ENCODE results near the gene SMAD3. TPM values are rescaled to one million over a fixed set of nuclear protein-coding genes. Genes with fewer than 3 reads are reported as not detected.

SMAD3 gene
- total and polyA plus RNA-seq, 10 of the 15 experiments (the other 5 are each of a cell fraction or from before 2014, with no cell fraction given) = 5.6 to 43.2 (median 16.0) TPM

- RAD21 ChIA-PET (ENCODE audit: unreplicated experiment) = interaction anchor here (0.5 to 13.0 kb wide), 18 partner anchors 9 to 155 kb away, joined by 3 to 215 read pairs (median 8); partner anchors contain the start of gene SMAD3
- H3K27ac ChIP-seq (ENCODE audit: control insufficient read depth, insufficient read depth) = peak overlapping the region; percentile 86
- H3K4me2 ChIP-seq (ENCODE audit: control insufficient read depth, insufficient read depth) = peak overlapping the region; percentile 53
- DNase-seq (ENCODE audit: low read depth, low spot score) (no peak), FAIRE-seq (no peak), ATAC-seq (peak; percentile 50)
- POLR2A ChIA-PET = interaction anchor here (1.4 to 6.6 kb wide), 6 partner anchors 13 to 50 kb away, joined by 3 to 79 read pairs (median 6); partner anchors contain the start of gene SMAD3
- H3K79me2 ChIP-seq (ENCODE audit: control insufficient read depth, insufficient read depth, low read length) = peaks cover 76% of the 10 kb centered on the region
- CTCF ChIA-PET = interaction anchor here (1.8 to 8.5 kb wide), 2 partner anchors 16 to 17 kb away, joined by 5 to 71 read pairs; no protein-coding TSS in a partner anchor
- BruUV-seq (replicated peaks) = no TSS peak
- H3K9ac ChIP-seq (ENCODE audit: control insufficient read depth, insufficient read depth, low read length) = peak overlapping the region; percentile 71
- H4K20me1 ChIP-seq (ENCODE audit: control insufficient read depth, insufficient read depth) = no peaks in the 10 kb centered on the region
- H3K4me3 ChIP-seq = peak overlapping the region; percentile 52
- intact Hi-C loops (cut with micrococcal nuclease; ENCODE audit: unreplicated experiment) (loop anchor here (1.0 to 10.0 kb wide), 4 partner anchors 16 to 759 kb away; partner anchors contain the start of gene RNU6-1), in situ Hi-C loops (cut with MboI) (loop anchor here (25.0 kb wide), 1 partner anchor 1298 kb away; the partner anchor contains the start of gene DENND4A)
- no peaks in the 10 kb centered on the region for H3K27me3 ChIP-seq (replicated peaks in 1 of 2; ENCODE audit: control insufficient read depth in 2 of 2, insufficient read depth in 2 of 2, low read length in 1 of 2)
- no peaks in the 10 kb centered on the region for H3K9me3 ChIP-seq (replicated peaks; ENCODE audit: control insufficient read depth, insufficient read depth, low read length)
- SMC1A ChIA-PET (ENCODE audit: uncharacterized antibody, unreplicated experiment) = interaction anchor here (0.6 to 13.0 kb wide), 14 partner anchors 8 to 139 kb away, joined by 3 to 247 read pairs (median 14); no protein-coding TSS in a partner anchor
- WGBS (ENCODE audit: insufficient coverage, insufficient replicate concordance, low lambda C conversion rate, missing lambda C conversion rate) = 3% methylated on average over 3 of the region's 3 CpGs
- H3K36me3 ChIP-seq (ENCODE audit: control insufficient read depth in 2 of 2, insufficient read depth in 2 of 2, low read length in 1 of 2) = peaks cover 2 to 4% of the 10 kb centered on the region in 2 experiments; a peak in 3 of 4 replicates
- no peak overlapping the region for H2AFZ ChIP-seq (ENCODE audit: control insufficient read depth, low read depth, low read length)
- peaks cover 84% of the 10 kb centered on the region for H3K4me1 ChIP-seq (ENCODE audit: control insufficient read depth, insufficient read depth, low read length)
- TF ChIP-seq HDGF (IDR thresholded peaks at IDR 0.05) (no peak), SMAD1 (IDR thresholded peaks at IDR 0.05; ENCODE audit: low read depth, partially characterized antibody) (no peak), BCL11A (IDR thresholded peaks at IDR 0.05; ENCODE audit: low read depth, low read length) (peak; percentile 97), BACH1 (IDR thresholded peaks at IDR 0.05; ENCODE audit: borderline replicate concordance) (no peak; the same call in 1 of the 2 replicates), HDAC6 (IDR thresholded peaks at IDR 0.05; ENCODE audit: unreplicated experiment) (no peak), PAX8 (IDR thresholded peaks at IDR 0.05) (no peak), ELK1 (IDR thresholded peaks at IDR 0.05; ENCODE audit: low read depth, low read length) (no peak), FOS (IDR thresholded peaks at IDR 0.05; ENCODE audit: borderline replicate concordance, extremely low read depth, insufficient read length) (no peak), HDAC2 (IDR thresholded peaks at IDR 0.05) (no peak), TBL1XR1 (IDR thresholded peaks at IDR 0.05; ENCODE audit: low read depth, low read length) (no peak), IRF3 (IDR thresholded peaks at IDR 0.05) (no peak), ETV6 (conservative IDR thresholded peaks at IDR 0.05 in 1 of 2, IDR thresholded peaks at IDR 0.05 in 1 of 2; ENCODE audit: borderline replicate concordance in 1 of 2, low read depth in 1 of 2) (peak in 1 of 2 experiments; percentile 81; a peak in 2 of 4 replicates), ATF3 (IDR thresholded peaks at IDR 0.05; ENCODE audit: borderline replicate concordance, extremely low read depth, low read depth, low read length) (no peak), MTA3 (IDR thresholded peaks at IDR 0.05; ENCODE audit: borderline replicate concordance, low read length) (no peak), RFX5 (IDR thresholded peaks at IDR 0.05; ENCODE audit: low read depth, low read length) (no peak), IKZF1 (conservative IDR thresholded peaks at IDR 0.05) (no peak), TCF12 (IDR thresholded peaks at IDR 0.05; ENCODE audit: low read depth, low read length) (no peak), KDM1A (IDR thresholded peaks at IDR 0.05; ENCODE audit: borderline replicate concordance) (no peak), ATF7 (IDR thresholded peaks at IDR 0.05; ENCODE audit: low read depth) (no peak; the same call in 1 of the 2 replicates), ZNF24 (IDR thresholded peaks at IDR 0.05) (peak; percentile 79; the same call in 1 of the 2 replicates), YY1 (IDR thresholded peaks at IDR 0.05; ENCODE audit: low read depth, low read length) (peak; percentile 8; the same call in 1 of the 2 replicates), USF2 (IDR thresholded peaks at IDR 0.05; ENCODE audit: borderline replicate concordance, low read depth, low read length) (no peak)
Measured at GRCh38 chr15:67085237-67085817, 19.9 kb downstream of the SMAD3 start.
